Measurements from ENCODE around the gene CERS2.

CERS2 gene

DNA sequence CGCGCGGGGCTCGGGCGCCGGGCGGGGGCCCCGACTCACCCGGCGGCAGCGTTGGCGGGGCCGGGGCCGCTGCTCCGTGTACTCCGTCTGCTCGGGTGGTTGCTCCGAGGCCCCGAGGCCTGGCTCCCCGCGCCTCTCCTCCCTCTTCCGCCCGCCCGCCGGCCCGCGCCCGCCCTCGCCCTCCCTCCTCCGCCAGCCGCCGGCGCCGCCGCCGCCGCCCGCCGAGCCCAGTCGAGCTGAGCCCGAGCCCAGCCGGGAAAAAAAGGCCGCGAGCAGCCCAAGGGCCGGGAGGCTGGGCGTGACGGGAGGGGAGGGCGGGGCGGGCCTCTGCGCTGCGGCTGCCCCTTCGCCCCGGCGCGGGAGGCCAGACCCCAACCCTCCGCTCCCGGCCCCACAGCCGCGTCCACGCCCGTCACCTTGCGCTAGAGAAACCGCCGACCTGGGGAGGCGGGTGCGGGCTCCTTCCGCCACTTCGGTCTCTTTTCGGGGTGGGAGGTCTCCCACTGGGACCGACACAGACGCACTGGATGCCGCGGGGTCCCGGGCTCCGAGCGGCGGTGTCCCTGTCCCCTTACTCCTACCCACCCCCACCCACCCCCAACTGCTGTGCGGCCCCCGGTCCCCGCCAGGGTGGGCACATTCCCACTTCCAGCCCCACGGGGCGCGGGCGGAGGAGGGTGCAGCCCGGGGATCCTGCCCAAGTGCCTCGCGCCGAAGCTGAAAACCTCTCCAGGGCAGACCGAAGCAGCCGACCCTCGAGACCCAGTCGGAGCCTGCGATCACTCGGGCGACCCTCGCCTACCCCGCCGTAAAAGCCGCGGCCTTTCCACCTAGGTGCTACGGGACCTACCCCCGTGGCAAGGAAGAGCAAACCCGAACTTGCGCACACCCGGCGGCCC lies at the start of gene CERS2:
Gene CERS2, minus strand, starts transcription at position 256 of the 899 bp plus-strand sequence. CDS start 5,745 bp downstream, outside the sequence.
- peak; percentile 63 for DNase-seq

DNA sequence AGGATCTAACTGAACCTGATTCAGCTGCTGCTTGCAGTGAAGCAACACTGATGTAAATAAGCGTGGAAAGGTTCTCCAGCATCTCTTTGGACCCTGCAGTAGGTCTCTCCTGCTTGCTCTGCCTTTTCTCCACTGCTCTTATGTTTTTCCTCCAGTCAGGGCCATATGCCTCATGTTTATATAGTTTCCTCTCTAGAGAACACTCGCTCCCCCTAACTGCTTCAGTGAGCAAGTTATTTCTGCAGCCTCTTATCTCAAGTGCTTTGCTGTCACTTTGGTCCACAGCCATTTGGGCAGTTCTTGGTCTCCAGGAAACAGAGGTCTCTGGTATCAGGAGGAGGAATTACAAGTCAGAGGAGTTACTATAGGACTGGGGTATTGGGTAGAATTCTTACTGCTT lies 38.9 kb upstream of the CERS2 start:
- peak; percentile 52 for DNase-seq

DNA sequence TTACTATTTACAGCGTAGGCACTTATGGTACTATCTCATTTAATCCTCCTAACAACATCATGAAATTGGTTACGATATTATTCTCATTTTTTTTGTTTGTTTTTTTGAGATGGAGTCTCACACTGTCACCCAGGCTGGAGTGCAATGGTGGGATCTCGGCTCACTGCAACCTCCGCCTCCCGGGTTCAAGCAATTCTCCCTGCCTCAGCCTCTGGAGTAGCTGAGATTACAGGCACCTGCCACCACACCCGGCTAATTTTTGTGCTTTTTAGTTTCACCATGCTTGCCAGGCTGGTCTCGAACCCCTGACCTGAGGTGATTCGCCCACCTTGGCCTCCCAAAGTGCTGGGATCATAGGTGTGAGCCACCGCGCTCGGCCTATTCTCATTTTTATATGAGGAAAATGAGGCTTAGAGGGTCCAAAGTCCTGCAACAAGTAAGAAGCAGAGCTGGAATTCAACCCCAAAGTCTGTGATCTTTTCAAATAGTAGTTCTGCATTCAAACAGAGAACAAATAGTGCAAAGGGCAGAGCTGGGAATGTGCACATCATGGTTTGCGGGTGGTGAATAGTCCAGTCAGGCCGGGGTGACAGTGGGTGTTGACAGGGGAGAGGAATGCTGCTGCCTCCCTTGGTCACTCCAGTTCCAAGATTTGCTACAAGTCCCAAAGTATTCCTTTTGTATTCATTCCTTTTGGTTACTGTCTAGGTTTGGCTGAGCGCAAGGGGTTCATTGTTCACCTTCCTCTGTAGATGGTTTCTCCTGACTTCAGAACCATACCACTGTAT lies 38.2 kb upstream of the CERS2 start:
- DNase-seq: no peak

GRCh38 chr1:151011154-151011850 lies 36.7 kb upstream of the CERS2 start:
- no peak for DNase-seq

- DNase-seq: no peak
These were observed 35.7 kb upstream of the CERS2 start for GRCh38 chr1:151010346-151010726.

- no peak for DNase-seq
These were observed 35.2 kb upstream of the CERS2 start for GRCh38 chr1:151009674-151010345.

- no peak for DNase-seq
These were observed 34.6 kb upstream of the CERS2 start for GRCh38 chr1:151009206-151009587.

GRCh38 chr1:151008244-151009205 lies 33.9 kb upstream of the CERS2 start, which contains the start of gene PRUNE1:
PRUNE1 (plus strand) TSS chr1:151008449; CDS start chr1:151008633, 184 bp downstream.
- DNase-seq: peak; percentile 95

DNA sequence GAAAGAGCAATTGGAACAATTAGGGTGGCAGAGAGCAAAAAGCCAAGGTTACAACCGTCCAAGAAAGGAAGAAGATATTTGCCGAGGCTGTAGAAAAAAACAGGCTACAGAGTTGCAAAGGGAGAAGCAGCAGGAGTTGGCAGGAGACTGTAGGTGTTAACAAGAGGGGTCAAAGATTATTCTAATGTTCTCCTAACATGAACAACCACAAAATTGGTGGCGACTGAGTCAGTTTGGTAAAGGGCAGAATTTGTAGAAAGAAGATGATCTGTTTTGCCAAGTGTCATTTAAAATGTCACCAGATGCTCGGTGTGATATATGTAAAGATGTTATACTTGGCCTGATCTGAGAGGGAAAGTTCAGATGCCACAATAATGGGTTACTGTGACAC lies 33.2 kb upstream of the CERS2 start:
- no peak for DNase-seq

- DNase-seq: no peak
These were observed 31.9 kb upstream of the CERS2 start, which contains the start of gene MINDY1 for GRCh38 chr1:151006327-151007052. MINDY1 (minus strand) TSS chr1:151006902; CDS start chr1:151002617, 4,285 bp downstream.

GRCh38 chr1:151005729-151006319 lies 31.2 kb upstream of the CERS2 start:
- DNase-seq: no peak

- DNase-seq: no peak
These were observed 28.5 kb upstream of the CERS2 start for GRCh38 chr1:151003180-151003579.

DNA sequence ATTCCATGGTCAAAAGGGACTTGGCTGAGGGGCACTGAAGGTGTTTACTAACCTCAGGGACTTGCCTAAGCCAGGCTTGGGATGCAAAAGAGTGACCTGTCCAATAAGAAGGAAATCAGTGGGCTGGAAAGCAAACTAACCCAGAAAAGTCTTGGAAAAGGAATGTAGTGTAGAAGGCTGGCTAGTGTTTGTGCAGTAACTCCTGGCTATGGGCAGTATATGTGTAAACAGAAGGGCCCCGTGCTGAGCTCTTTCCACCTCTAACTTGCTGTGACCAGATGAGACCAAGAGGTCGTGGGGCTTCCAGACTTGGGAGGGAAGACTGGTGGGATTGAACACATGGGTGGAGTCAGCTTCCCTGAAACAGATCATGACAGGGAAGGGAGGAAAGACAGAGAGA lies 28.0 kb upstream of the CERS2 start:
- no peak for DNase-seq

DNA sequence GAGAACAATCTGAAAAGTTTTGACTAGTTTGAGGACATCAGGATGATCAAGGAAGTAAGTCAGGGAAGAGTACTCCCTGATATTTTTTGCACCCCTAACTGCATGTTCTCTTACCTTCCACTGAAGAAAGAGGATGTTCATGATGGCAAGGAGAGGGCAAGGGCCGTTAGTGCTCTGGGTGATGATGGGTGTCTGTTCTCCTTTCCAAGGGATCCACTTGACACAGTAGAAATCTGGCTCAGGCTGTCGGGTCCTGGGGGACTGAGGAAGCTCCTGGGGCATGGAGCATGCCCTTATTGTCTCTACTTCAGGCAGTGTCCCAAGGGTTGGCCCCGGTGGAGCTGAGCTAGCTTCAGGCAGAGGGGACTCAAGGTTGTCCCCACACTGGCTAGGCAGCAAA lies 27.4 kb upstream of the CERS2 start:
- no peak for DNase-seq

- no peak for DNase-seq
These were observed 27.0 kb upstream of the CERS2 start for GRCh38 chr1:151001602-151002001.

- no peak for DNase-seq
These were observed 25.8 kb upstream of the CERS2 start for GRCh38 chr1:151000408-151000807.

GRCh38 chr1:150999926-151000325 lies 25.3 kb upstream of the CERS2 start:
- DNase-seq: no peak

DNA sequence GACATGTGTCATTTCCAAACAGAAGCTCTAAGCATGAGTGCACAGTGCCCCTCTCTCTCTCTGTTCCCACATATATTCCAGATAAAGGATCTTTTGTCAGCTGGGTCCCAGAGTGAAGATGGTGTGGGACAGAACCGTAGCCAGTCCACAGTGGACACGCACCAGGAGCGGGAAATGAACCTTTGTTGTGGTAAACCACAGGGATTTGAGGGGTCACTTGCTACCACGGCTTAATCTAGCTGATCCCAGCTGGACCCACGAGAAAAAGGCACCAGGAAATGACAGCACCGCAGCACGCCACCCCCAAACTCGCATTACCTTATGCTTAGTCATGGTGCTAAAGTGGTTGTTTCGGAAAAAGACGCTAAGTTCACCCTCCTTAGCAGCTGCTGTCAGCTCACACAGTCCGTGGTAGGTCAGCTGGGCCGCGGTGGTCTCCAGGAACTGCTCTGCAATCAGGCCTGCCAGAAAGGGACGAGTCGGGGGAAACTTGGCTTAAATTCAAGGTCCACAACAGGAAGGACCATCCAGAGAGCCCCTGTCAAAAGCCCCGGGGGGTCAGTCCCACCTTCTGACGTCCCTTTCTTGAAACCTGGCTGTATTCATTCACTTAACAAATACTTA lies 24.5 kb upstream of the CERS2 start:
- DNase-seq: no peak

- peak; percentile 15 for DNase-seq
These were observed 23.3 kb upstream of the CERS2 start for GRCh38 chr1:150997949-150998348.
